ENCODE data around the gene LTBP2.

Gene LTBP2

DNA sequence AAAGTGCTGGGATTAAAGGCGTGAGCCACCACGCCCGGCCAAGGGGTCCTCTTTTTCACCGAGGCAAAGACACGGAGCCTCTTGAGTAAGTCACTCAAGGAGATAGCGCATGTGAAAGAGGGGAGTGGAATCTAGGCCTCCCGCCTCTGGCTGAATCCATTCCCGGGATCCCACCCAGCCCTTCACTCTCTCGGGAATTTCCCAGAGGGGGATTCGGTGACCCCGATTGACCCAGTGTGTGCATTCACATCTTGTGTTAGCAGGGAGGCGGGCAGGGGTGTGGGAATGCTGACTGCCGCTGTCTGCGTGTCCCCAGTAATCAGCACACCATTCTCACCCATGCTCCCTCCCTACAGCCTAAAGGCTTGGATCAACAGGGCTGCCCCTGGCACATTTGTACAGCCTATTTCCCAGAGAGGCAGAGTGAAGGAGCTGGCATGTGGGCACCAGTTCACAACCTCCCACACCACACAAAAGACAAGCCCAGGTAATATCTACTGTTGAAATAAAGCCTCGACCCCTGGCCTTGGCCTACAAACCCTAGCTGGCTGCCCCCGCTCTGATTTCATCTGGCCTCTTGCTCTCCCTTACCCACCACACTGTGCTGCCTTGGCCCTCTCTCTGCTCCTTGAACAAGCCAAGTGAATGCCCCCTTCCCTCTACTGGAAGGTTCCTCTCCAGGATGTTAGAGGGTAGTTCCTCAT lies 1.3 kb upstream of the LTBP2 start:
- no peak for DNase-seq (ENCODE audit: low read depth, low spot score)

DNA sequence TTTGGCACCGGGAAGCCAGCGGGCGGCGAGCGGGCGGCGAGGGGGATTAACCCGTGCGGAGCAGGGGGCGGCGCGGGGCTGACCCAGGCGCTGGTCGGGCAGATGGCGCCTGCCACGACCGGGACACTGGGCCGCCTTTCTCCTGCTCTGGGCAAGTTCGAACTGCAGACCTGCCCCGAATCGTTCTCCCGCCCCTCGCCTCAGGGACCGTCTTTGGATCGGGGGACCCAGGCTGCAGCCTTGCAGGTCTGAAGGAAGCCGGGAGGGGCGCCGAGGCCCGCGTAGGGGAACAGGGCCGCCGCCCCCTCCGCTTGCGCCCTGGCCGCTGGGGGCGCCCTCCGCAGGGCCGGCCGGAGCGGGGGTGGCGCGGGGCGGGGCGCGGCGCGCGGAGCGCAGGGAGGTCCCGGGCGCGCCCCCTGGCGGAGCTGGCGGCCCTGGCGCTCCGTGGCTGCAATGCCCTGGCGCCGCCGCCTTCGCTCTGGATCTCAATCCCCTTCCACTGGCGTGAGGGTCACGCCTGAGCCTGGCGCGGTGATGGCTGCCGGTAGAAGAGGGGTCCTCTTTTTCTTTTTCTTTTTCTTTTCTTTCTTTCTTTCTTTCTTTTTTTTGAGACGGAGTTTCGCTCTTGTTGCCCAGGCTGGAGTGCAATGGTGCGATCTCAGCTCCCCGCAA lies 449 bp upstream of the LTBP2 start:
- DNase-seq (ENCODE audit: low read depth, low spot score), result peak; percentile 20

DNA sequence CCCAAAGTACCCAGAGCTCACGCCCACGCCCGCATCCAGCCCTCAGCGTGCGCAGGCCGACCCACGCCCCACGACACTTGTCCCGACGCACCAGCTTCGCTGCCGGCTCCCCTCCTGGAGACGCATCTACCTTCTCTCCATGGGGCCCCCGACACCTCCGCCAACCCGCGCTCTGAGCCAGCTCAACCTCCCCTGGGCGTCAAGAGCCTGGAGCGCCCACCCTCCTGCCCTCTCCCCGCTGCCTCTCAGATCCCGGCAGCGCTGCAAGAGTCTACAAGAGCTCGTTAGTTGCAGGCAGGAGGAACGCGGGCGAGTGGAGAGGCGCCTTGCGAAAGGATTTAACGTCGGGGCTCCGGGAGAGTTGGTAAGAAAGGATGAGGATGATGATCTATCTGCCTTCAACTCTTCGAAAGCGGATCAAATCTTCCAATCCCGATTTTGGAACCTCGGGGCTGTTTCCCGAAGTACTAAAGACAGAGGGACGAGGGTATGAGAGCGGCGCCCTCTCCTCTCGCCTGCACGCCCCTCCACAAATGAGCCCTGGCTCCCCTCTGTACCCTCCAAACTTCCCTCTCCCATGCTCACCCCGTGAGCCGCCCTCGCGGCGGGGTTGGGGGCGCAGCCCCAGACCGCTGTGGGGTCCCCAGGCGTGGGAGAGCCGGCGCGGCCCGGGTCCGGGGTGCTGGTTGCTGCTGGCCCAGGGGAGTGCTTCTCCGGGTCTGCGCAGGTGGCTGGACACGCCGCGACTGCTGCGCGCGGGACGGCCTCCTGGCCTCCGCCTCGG lies 979 bp downstream of the LTBP2 start:
- DNase-seq (ENCODE audit: low read depth, low spot score), result no peak

DNA sequence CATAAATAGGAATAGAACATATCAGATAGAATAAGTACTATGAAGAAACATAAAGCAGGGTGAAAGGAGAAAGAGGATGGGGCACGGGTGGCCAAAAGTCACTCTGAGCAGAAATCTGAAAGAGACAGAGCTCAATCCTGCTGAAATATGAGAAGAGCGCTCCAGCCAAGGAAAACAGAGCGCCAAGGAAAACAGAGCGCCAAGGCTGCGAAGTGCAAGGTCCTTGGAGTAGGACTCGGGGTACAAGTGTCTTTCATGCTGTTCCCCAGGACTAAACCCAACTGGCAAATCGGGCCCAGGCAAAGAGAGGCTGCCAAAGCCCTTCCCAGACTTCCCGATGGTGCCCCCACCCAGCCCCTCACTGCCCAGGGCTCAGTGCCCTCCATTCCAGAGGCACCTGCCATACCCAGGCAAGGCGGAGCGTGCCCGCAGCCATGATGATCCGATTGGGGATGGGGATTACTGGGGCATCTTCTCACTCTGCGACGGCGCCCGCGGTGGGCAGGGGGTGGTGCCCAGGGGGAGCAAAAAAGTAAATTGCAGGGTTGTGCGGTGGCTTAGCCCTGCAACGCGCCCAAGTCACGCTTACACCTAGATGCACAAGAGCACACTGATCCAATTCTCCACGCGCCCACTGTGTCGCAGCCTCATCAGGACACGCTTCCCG lies 1.7 kb downstream of the LTBP2 start:
- no peak for DNase-seq (ENCODE audit: low read depth, low spot score)

DNA sequence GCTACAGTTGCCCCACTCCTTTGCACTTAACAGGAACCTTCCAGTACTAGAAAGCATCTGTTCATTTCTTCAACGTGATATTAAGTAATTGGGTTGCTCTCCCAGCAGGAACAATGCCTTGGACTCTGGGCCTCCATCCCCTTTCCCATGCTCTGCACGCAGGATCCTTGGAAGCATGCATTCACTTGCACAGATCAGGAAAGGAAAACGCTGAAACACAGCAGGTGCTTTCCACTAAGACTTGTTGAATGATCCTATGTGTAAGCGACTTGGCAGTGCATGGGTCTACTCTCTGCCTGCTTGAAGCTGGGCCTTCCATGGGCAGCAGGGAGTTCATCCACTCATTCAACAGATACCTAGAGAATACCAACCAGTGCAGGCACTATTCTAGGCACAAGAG lies 2.3 kb downstream of the LTBP2 start:
- no peak for DNase-seq (ENCODE audit: low read depth, low spot score)

DNA sequence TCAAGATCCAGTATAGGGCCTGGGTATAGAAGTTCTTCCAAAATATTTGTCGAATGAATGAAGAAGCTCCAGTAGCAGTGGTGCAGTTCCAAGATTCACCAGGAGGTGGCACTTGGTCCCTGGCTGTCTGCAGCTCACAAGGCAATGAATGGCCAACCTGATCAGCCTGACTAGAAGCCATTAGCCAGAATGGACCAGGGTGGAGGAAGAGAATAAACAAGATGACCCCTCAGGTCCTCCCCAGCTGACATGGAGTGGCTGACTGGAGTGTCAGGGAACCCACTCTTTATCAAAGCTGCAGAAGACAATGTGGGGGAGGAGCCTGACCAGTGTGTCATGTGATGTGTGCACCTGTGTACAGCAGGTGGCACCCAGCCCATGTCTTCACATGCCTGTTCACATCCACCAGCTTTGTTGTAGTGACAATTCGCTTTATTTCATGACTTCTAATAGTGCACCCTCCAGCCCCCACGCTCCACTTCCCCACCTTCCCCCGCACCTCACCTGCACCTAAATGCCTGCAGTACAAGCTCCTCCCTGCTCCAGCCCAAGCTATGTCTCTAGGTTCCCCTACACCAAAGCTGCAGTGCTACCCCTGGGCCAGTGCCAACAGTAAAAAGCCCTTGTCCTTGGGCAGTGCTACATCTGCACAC lies 3.0 kb downstream of the LTBP2 start:
- DNase-seq (ENCODE audit: low read depth, low spot score), result peak; percentile 52

DNA sequence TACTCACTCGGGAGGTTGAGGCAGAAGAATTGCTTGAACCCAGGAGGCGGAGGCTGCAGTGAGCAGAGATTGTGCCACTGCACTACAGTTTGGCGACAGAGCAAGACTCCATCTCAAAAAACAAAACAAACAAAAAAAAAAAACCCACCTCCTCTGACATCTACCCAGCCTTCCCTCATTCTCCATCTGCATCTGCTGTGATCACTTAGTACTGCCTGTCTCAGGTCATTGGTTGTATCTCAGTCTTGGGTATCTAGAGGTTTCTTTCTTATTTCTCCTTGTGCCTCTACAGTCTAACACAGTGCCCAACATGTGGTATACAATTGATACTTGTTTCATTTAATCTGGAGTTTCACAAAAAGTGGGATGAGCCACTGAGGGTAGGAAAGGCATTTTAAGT lies 5.3 kb downstream of the LTBP2 start:
- DNase-seq (ENCODE audit: low read depth, low spot score), result no peak

DNA sequence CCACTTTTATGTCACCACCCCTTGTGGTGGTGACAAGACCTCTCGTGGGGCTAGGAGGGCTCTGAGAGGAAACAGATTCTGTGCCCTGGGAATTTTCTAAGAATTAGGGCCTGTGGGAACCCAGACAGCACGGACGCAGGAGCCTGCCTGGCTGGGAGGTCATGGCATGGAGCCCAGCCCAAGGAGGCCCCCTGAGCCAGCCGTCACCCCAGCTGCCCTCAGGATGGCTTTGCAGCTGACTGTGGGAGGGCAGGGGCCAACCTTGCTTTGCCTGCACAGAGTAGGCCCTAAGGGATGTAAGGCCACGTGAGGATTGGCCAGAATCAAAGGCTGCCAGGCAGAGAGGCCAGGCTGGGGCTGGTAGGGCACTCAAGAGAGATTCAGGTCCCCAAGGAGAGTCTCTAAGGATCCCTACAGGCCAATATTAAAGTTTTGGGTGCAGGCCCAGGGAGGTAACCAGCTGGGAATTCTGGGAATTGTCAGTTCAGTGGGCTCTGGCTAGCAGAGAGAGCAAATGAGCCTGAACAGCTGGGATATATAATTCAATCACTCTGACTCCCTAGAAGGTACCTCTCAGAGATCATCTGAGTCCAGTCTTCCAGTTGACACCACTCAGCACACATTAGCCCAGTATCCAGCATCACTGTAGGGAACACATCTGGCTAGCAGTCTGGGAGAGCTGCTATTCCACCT lies 6.4 kb downstream of the LTBP2 start:
- no peak for DNase-seq (ENCODE audit: low read depth, low spot score)

DNA sequence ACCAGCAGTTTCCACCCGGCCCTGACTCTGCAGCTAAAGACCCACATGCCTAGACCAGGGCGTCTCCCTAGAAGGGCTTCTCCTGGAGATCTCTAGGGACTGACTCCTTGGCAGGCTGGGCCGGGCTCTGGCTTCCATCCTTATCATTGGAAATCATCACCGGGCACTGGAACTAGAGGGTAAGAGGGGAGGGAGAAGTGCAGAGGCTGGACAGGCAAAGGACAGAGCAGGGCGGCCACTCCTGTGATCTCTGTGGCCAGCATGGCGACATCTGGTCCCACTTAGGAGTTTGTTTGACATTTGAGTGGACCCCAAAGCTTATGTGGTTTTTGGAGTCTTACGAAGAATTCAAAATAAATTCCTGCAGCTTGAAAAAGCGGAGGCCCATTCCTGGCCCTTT lies 7.1 kb downstream of the LTBP2 start:
- no peak for DNase-seq (ENCODE audit: low read depth, low spot score)

DNA sequence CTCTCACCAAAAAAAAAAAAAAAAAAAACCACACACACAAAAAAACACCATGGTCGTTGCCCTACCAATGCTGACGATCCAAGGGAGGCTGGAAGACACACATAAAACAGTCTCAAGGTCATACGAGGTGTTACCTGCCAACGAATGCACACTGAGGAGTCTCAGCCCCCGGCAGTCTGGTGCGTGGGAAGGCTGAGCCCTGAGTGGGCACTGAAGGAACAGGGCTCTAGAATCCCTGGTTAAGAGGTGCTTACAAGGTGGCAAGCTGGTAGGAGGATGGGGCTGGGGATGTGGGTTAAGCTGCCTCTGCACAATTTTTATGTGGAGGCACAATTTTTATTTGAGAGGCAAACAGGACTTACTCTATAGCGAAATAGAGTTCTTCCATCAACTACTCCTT lies 7.9 kb downstream of the LTBP2 start:
- DNase-seq (ENCODE audit: low read depth, low spot score), result no peak

DNA sequence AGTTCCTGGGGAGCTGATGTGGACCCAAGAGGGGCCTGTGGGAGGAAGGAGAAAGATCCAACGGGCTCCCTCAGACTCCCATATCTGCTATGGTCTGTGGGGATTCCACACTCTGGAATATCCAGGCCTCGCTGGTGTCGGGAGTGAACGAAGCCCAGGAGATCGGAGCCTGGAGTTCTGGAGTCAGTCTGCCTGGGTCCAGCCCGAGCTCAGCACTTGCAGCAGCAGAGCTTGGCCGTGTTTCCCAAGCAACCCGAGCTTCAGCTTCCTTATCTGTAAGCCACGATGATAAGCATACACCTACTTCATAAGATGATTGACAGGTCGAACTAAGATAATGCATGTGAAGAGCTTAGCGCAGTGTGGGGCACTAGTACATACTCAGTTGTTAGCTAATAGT lies 10.1 kb downstream of the LTBP2 start:
- no peak for DNase-seq (ENCODE audit: low read depth, low spot score)

DNA sequence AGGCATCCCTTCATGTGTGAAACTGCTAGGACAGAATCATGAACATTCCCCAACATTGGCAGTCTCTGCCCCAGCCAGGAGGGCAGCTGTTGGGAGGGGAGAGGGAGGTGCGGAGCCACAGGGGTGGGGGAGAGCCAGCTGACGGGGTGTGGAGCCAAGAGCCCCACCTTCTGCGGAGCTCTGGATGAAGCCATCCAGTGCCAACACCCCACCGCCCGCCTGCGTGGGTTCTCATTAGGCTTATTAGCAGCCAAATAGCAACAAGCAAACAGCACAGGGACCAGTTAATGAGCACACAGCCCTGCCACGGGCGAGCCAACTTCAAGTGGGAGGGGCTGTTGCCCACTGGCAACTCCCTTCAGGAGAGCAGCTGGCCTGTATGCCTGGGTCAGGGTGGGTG lies 12.1 kb downstream of the LTBP2 start:
- no peak for DNase-seq (ENCODE audit: low read depth, low spot score)

DNA sequence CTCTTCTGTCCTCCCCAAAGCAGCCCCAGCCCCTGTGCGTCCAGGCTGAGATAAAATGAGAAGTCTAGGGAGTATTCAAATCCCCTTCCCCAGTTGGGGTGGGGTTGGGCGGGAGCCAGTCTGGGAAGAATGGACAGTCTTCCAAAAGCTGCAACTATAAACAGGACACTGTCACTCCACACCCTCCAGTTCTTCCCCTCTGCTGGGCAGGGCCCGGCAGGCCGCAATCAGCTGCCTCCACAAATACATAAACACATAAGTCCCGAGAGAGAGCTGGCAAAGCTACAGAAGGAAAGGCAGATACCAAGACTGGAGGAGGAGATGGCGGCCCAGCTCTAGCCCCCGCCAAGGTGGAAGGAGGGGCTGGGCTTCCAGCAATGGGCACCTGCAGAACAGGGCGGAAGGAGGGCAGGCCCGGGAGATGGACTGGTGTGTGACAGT lies 12.7 kb downstream of the LTBP2 start:
- no peak for DNase-seq (ENCODE audit: low read depth, low spot score)

DNA sequence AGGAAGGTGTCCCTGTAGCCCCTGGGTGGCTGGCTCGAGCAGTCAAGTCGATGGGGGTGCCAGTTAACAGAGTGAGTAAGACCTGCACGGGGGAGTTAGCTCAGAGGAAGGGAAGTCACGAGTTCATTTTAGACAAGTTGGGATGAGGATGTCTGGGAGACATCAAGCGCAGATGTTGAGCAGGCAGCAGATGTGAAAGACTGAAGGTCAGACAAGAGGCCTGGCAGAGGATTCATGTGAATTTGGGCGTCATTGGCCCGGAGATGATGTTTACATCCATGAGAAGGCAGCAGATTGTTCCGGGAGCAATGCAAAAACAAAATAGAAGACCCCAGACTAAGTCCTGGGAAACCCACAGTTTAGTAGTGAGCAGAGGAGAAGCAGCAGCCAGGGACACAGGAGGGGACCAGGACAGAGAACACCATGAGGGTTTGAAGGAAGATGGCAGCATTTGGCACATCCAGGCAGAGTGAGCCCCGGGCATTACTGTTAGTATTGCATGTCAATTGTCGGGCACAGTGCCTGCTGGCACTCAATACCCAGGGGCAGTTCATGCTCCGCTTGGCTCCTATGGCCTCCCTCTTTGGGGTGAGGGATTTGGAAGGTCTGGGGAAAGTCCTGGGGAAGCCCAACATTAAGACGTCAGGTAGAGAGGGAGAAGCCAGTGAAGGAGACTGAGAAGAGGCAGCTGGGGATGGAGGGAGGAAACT lies 15.1 kb downstream of the LTBP2 start:
- DNase-seq (ENCODE audit: low read depth, low spot score), result no peak

DNA sequence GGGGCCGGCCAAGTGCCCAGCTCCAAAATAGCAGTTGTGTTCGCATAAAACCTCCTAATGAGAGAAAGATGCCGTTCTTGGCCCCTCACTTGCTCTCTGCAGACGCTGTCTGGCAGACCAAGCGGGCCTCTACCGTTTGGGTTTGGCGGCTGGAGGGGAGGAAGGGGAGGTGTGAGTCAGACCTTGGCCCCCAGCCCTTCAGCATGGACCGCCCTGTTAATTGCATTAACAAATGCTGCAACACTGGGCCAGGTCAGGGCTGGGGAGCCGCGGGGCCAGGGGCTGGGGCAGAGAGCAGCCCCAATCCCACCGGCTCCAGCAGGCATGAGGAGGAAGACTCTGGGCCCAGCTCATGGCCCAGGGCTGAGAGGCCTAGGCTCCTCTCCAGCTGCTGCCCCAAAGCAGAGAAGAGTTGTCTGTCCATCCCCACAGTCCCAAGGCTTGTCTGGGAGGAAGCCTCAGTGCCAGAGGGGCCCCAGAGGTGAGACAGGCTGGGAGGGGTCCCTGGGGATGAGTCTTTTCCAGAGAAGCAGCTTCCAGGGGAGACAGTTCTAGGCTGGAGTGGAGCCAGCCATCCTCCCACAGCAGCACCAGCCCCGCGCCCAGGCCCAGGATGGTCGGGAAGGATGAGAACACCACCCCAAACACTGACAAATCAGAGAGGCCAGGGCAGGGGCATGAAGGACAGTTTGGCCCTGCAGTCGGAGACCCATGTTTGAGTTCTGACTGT lies 16.9 kb downstream of the LTBP2 start:
- DNase-seq (ENCODE audit: low read depth, low spot score), result no peak

DNA sequence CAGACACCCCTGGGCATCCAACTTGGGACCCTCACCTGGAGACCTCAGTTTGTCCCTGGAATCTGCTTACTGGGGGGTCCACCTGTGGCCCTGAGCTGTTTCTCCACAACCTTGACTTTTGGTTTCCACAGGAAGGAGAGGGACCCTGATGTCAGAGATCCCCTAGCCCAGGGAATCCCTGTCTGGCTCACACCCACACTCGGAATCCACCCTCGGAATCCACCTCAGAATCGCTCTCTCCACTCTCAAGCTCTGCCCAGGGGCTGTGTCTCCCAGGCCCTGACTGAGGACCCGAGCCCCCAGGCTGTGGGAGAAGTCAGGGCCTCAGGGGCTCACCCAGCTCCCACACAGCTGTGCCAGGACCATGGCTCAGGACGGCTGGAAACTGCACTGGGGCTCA lies 17.4 kb downstream of the LTBP2 start:
- DNase-seq (ENCODE audit: low read depth, low spot score), result no peak

DNA sequence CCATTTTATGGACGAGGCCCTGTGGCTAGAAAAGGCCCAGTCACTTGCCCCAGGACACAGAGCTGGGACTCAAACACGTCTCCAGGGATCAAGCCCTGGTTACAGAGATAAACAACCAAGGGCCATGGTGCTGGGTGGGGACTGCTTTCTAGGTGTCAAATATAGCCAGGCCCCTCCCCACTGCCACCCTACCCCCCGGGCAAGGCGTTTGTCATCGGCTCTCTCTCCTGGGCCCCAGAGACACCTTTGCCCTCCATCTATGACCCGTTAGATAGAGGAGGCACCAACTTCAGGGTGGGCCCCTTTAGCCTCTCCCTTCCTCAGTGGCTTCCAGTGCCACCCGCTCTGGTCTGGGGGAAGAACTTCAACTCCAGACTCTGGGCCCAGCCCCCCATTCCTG lies 18.0 kb downstream of the LTBP2 start:
- DNase-seq (ENCODE audit: low read depth, low spot score), result no peak

DNA sequence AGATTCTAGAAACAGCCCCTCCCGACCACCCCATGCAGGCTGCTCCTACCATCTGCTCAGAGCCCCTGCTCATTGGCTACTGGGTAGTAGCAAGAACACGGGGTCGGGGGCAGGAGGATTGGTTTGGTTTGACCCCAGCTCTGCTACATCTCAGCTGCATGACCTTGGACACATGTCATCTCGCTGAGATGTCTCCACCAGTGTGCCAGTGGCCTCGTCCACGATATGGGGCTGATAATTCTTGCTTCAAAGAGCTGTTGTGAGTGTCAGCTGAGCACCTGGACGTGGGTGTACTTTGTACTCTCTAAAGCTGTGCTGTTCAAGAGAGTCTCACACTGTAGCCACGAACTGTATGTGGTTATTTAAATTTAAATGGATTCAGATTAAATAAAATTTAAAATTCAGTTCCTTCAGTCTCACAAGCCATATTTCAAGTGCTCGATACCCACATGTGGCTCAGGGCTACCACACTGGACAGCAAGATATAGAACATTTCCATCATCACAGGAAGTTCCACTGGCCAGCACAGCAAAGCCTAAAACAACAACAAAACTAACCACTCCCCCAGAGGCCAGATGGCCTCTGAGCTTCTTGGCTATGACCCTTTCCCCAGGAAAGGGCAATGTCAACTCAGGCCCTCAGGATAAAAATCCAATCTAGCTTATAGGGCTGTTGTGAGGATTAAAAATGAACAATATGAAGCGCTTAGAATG lies 18.6 kb downstream of the LTBP2 start:
- no peak for DNase-seq (ENCODE audit: low read depth, low spot score)
